Heart right ventricle (tissue), 16 donors: ENCODE data around the gene CCDC183. TPM values are rescaled to one million over a fixed set of nuclear protein-coding genes. Genes with fewer than 3 reads are reported as not detected.

Experiments used
- ATAC-seq, 8 donors: fragments of 200-7000 bp; cut with Tn5 transposase; one replicate each; pipeline ENCODE4 v1.9.1; 2020; ENCODE audit warnings: mild to moderate bottlenecking in 8 of 8, moderate library complexity in 8 of 8, moderate number of reproducible peaks in 1 of 8
- DNase-seq, 2 donors: peaks; one replicate each; pipeline ENCODE4 v3.0.0-alpha.2; 2020
- H3K27ac ChIP-seq, 10 donors: fragments of 200-600 bp; sonication (generic) in 2 of 10; one replicate each; pipeline versions ENCODE4 v1.5.0 to v1.8.0; 2020 to 2022; ENCODE audit warnings: mild to moderate bottlenecking in 3 of 10
- H3K27me3 ChIP-seq, 7 donors: fragments of 200-600 bp; one replicate each; pipeline ENCODE4 v1.8.0; 2021 to 2022; ENCODE audit warnings: mild to moderate bottlenecking in 2 of 7
- H3K36me3 ChIP-seq, 9 donors: fragments of 200-600 bp; sonication (generic) in 1 of 9; one replicate each; pipeline versions ENCODE4 v1.5.0 to v1.8.0; 2020 to 2022; ENCODE audit warnings: mild to moderate bottlenecking in 2 of 9
- H3K4me1 ChIP-seq, 9 donors: fragments of 200-600 bp; sonication (generic) in 1 of 9; one replicate each; pipeline versions ENCODE4 v1.5.0 to v1.8.0; 2020 to 2022; ENCODE audit warnings: mild to moderate bottlenecking in 4 of 9
- H3K4me3 ChIP-seq, 10 donors: fragments of 200-600 bp; sonication (generic) in 2 of 10; one replicate each; pipeline versions ENCODE4 v1.5.0 to v1.8.0; 2020 to 2022; ENCODE audit warnings: mild to moderate bottlenecking in 7 of 10, moderate library complexity in 2 of 10
- H3K9me3 ChIP-seq, 11 donors: fragments of 200-600 bp in 10 of 11; sonication (generic) in 2 of 11; one replicate each; pipeline versions ENCODE4 v1.5.0 to v1.8.0; 2013 to 2022; ENCODE audit warnings: mild to moderate bottlenecking in 2 of 11, control low read depth in 1 of 11, moderate library complexity in 1 of 11
- WGBS, 2 donors: extraction: QIAGEN DNeasy Blood & Tissue Kit; methylation state at CpG; one replicate each; pipeline ENCODE4 v1.1.7; 2013; ENCODE audit warnings: inconsistent platforms in 1 of 2; 5-methylcytosine and 5-hydroxymethylcytosine counted together
- intact Hi-C, 10 donors: fragments of 100-400 bp; cut with DNase I; formaldehyde crosslinking; loops; one replicate each; pipeline versions ENCODE4 v1.11.1 to v1.14.2; 2022
- microRNA-seq, 2 donors: library from miRNA; unstranded; fragments of <30 nt; microRNA quantifications; one replicate each; pipeline ENCODE4 v1.2.0, GENCODE V29; 2021
- polyA plus RNA-seq, 2 donors: library from polyadenylated mRNA; stranded (reverse); fragments of 200-250 nt; gene quantifications; one replicate each; pipeline ENCODE4 v1.2.3, GENCODE V29; 2013
- total RNA-seq, 10 donors: library from RNA; stranded (reverse); fragmentation: NEBNext Ultra II Directional in 3 of 10; extraction: Animal tissue kit (Norgen Biotek cat#: 25700) in 3 of 10; gene quantifications; one replicate each; pipeline versions ENCODE4 v1.2.1 to v1.2.4, GENCODE V29; 2021 to 2023
- TF ChIP-seq, protein P1 (sequence below), 9 donors: fragments of 200-600 bp; sonication (generic) in 2 of 9; IDR thresholded peaks; one replicate each; pipeline versions ENCODE4 v1.5.0 to v1.8.0; 2021 to 2022; ENCODE audit warnings: antibody characterized with exemption in 9 of 9, mild to moderate bottlenecking in 5 of 9, moderate library complexity in 1 of 9
- donor health status: Arrhythmogenic right ventricular cardiomyopathy.
- donor health status: ischemic (EF 13 %, LVEDD 7.1; RV severe dilation, severe dysfunction).
- donor health status: healthy with polysubstance abuse.
- donor health status: DM: no; HTN: yes; CAD: no.
- donor health status: DM: no; HTN: no; CAD: no.
- donor health status: ischemic (EF 25% LVEDD 6.9; RV normal size, moderate dysfunction).
- donor health status: ischemic (EF 25% LVEDD 5.7; RV mildly dilated, moderate dysfunction).
- donor health status: healthy.
- donor health status: DM: yes; HTN: yes; CAD: no.
- donor health status: Ischemic cardiomyopathy.
- donor health status: ischemic (EF 35%, LVEDD 5.7; RV mildly dilated, moderate dysfunction).
- donor health status: nonischemic (EF 11% LVEDD 7.7; RV severe dilation, severe dysfunction).
- donor health status: DM: yes; HTN: yes; CAD: no.
- donor health status: PGD.
- donor health status: ischemic (EF 29% LVEDD 5.4; RV normal size, mild dysfunction).
- donor health status: nonischemic (EF 23%, LVEDD 6.1; RV moderate dilation, normal function).

CCDC183 gene
- total and polyA plus RNA-seq, 12 donors, result 0.49 to 9.2 (median 1.1) TPM

DNA sequence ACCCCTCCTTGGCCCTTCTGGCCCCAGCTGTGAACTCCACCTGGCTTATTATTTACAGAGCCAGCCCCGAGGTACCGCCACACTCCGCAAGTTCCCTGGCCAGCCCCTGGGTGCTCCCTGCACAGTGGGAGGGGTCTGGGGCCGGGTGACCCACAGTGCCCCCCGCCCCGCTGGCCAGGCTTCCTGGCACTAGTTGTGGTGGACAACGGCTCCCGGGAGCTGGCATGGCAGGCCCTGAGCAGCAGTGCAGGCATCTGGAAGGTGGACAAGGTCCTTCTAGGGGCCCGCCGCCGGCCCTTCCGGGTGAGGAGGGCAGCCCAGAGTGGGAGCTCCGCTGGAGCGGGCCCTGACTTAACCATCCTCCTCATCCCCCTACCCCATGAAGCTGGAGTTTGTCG, 59.9 kb downstream of the CCDC183 start:
- H3K27ac ChIP-seq, result no peak overlapping the region
- H3K27me3 ChIP-seq, result no peaks in the 10 kb centered on the region
- peak in 1 of 2 donors; percentile 10 for DNase-seq
- H3K4me1 ChIP-seq, result peaks cover under 1 to 31% (median 24%) of the 10 kb centered on the region in 9 donors
- no peaks in the 10 kb centered on the region for H3K9me3 ChIP-seq
- no peak for ATAC-seq
- TF ChIP-seq, protein P1, sequence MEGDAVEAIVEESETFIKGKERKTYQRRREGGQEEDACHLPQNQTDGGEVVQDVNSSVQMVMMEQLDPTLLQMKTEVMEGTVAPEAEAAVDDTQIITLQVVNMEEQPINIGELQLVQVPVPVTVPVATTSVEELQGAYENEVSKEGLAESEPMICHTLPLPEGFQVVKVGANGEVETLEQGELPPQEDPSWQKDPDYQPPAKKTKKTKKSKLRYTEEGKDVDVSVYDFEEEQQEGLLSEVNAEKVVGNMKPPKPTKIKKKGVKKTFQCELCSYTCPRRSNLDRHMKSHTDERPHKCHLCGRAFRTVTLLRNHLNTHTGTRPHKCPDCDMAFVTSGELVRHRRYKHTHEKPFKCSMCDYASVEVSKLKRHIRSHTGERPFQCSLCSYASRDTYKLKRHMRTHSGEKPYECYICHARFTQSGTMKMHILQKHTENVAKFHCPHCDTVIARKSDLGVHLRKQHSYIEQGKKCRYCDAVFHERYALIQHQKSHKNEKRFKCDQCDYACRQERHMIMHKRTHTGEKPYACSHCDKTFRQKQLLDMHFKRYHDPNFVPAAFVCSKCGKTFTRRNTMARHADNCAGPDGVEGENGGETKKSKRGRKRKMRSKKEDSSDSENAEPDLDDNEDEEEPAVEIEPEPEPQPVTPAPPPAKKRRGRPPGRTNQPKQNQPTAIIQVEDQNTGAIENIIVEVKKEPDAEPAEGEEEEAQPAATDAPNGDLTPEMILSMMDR (IDR thresholded peaks at IDR 0.05), result no peak
- peaks cover 0 to 31% (median 4%) of the 10 kb centered on the region in 9 donors for H3K36me3 ChIP-seq
- 76 to 79% methylated on average over 15 of the region's 15 CpGs for WGBS, 2 donors
- no peak overlapping the region for H3K4me3 ChIP-seq
- intact Hi-C loops, result no loop called here

DNA sequence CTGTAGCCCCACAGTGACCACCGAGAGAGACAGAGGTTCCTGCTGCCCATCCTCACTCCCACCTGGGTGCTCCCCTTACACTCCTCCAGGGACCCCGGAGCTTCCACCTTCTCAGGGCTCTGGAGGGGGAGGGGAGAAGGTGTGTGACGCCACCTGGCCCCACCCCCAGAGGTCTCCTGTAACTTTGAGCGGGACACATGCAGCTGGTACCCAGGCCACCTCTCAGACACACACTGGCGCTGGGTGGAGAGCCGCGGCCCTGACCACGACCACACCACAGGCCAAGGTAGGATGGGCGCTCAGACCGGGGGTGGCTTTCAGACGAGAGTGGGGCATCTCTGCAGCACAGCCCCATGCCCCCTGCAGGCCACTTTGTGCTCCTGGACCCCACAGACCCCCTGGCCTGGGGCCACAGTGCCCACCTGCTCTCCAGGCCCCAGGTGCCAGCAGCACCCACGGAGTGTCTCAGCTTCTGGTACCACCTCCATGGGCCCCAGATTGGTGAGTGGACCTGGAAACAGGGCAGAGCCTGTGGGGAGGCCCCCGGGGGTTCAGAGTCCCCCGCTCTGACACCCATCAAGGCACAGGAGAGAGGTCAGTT, 60.5 kb downstream of the CCDC183 start:
- Histone ChIP-seq H3K9me3 (no peaks in the 10 kb centered on the region), H3K4me3 (no peak overlapping the region), H3K4me1 (peaks cover 0 to 26% (median 19%) of the 10 kb centered on the region in 9 donors), H3K27ac (no peak overlapping the region), H3K36me3 (peaks cover 0 to 31% (median 8%) of the 10 kb centered on the region in 9 donors), H3K27me3 (no peaks in the 10 kb centered on the region)
- WGBS, 2 donors, result 89 to 92% methylated on average over 13 to 14 of the region's 14 CpGs
- intact Hi-C loops, result no loop called here
- ATAC-seq (no peak), DNase-seq (peak in 1 of 2 donors; percentile 12)
- TF ChIP-seq, protein P1 (IDR thresholded peaks at IDR 0.05), result no peak

DNA sequence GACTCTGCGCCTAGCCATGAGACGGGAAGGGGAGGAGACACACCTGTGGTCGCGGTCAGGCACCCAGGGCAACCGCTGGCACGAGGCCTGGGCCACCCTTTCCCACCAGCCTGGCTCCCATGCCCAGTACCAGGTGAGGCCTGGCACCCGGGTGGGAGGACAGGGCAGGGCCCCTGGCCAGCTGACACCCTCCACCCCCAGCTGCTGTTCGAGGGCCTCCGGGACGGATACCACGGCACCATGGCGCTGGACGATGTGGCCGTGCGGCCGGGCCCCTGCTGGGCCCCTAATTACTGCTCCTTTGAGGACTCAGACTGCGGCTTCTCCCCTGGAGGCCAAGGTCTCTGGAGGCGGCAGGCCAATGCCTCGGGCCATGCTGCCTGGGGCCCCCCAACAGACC, 61.0 kb downstream of the CCDC183 start:
- no peak for ATAC-seq
- intact Hi-C loops, result no loop called here
- no peak overlapping the region for H3K4me3 ChIP-seq
- no peak overlapping the region for H3K27ac ChIP-seq
- 87 to 92% methylated on average over 19 of the region's 19 CpGs for WGBS, 2 donors
- peaks cover 0 to 33% (median 13%) of the 10 kb centered on the region in 9 donors for H3K36me3 ChIP-seq
- peaks cover 0 to 21% (median 15%) of the 10 kb centered on the region in 9 donors for H3K4me1 ChIP-seq
- no peaks in the 10 kb centered on the region for H3K9me3 ChIP-seq
- no peaks in the 10 kb centered on the region for H3K27me3 ChIP-seq
- peak in 1 of 2 donors; percentile 11 for DNase-seq
- TF ChIP-seq, protein P1 (IDR thresholded peaks at IDR 0.05), result no peak

Small RNA genes within 50 kb of the gene (microRNA-seq; reads per million reads assigned to microRNA genes)
- gene MIR4292, result 0 reads per million in 2 donors
- gene MIR6722, result 0 reads per million in 2 donors

Other genes with a start within 250 kb of the CCDC183 start
- 100 to 1,000 TPM in 5 of 10 donors, 10 to 100 TPM in 5; 68.6 to 115 (median 99.6) TPM for gene EGFL7, start 133.4 kb upstream of the CCDC183 start, total RNA-seq
- gene EGFL7, start 133.4 kb upstream of the CCDC183 start, polyA plus RNA-seq, result 100 to 1,000 TPM; 160 to 377 TPM
- gene AGPAT2, start 108.9 kb upstream of the CCDC183 start, total RNA-seq, result 10 to 100 TPM; 48.1 to 83.3 (median 58.4) TPM
- 100 to 1,000 TPM in 1 of 2 donors, 10 to 100 TPM in 1; 97.2 to 195 TPM for gene AGPAT2, start 108.9 kb upstream of the CCDC183 start, polyA plus RNA-seq
- 10 to 100 TPM; 15.7 to 26.1 (median 17.9) TPM for gene DIPK1B, start 83.8 kb upstream of the CCDC183 start, total RNA-seq
- 10 to 100 TPM; 24.8 to 37.9 TPM for gene DIPK1B, start 83.8 kb upstream of the CCDC183 start, polyA plus RNA-seq
- gene LCN10, start 53.4 kb upstream of the CCDC183 start, total RNA-seq, result 10 to 100 TPM in 3 of 10 donors, 1 to 10 TPM in 4, under 1 TPM in 3; 0.44 to 28.7 (median 1.7) TPM
- gene LCN10, start 53.4 kb upstream of the CCDC183 start, polyA plus RNA-seq, result 100 to 1,000 TPM in 1 of 2 donors, 10 to 100 TPM in 1; 34.0 to 144 TPM
- gene LCN6, start 47.8 kb upstream of the CCDC183 start, total RNA-seq, result 10 to 100 TPM in 3 of 10 donors, 1 to 10 TPM in 7; 1.5 to 76.8 (median 3.5) TPM
- 100 to 1,000 TPM in 1 of 2 donors, 10 to 100 TPM in 1; 95.6 to 261 TPM for gene LCN6, start 47.8 kb upstream of the CCDC183 start, polyA plus RNA-seq
- not detected for gene LCN8, start 38.1 kb upstream of the CCDC183 start, total RNA-seq
- not detected for gene LCN8, start 38.1 kb upstream of the CCDC183 start, polyA plus RNA-seq
- gene LCN15, start 31.8 kb upstream of the CCDC183 start, total RNA-seq, result 10 to 100 TPM in 1 of 10 donors, 1 to 10 TPM in 1, under 1 TPM in 1, not detected in 7; 0.85 to 20.1 (median 1.3) TPM
- gene LCN15, start 31.8 kb upstream of the CCDC183 start, polyA plus RNA-seq, result 1 to 10 TPM; 1.0 to 6.1 TPM
- gene TMEM141, start 5.0 kb upstream of the CCDC183 start, total RNA-seq, result 10 to 100 TPM; 48.1 to 83.4 (median 61.8) TPM
- gene TMEM141, start 5.0 kb upstream of the CCDC183 start, polyA plus RNA-seq, result 100 to 1,000 TPM in 1 of 2 donors, 10 to 100 TPM in 1; 95.6 to 107 TPM
- gene RABL6, start 11.6 kb downstream of the CCDC183 start, total RNA-seq, result 10 to 100 TPM; 61.6 to 91.2 (median 66.6) TPM
- gene RABL6, start 11.6 kb downstream of the CCDC183 start, polyA plus RNA-seq, result 10 to 100 TPM; 60.5 to 97.4 TPM
- gene AJM1, start 46.1 kb downstream of the CCDC183 start, total RNA-seq, result 1 to 10 TPM; 3.6 to 8.3 (median 5.9) TPM
- 1 to 10 TPM; 3.4 to 7.6 TPM for gene AJM1, start 46.1 kb downstream of the CCDC183 start, polyA plus RNA-seq
- gene PHPT1, start 53.1 kb downstream of the CCDC183 start, total RNA-seq, result 100 to 1,000 TPM; 310 to 376 (median 327) TPM
- 100 to 1,000 TPM; 354 to 650 TPM for gene PHPT1, start 53.1 kb downstream of the CCDC183 start, polyA plus RNA-seq
- gene MAMDC4, start 56.0 kb downstream of the CCDC183 start, total RNA-seq, result 10 to 100 TPM in 2 of 10 donors, 1 to 10 TPM in 8; 4.1 to 11.3 (median 8.3) TPM
- gene MAMDC4, start 56.0 kb downstream of the CCDC183 start, polyA plus RNA-seq, result 10 to 100 TPM in 1 of 2 donors, 1 to 10 TPM in 1; 8.0 to 45.4 TPM
- 100 to 1,000 TPM; 289 to 375 (median 329) TPM for gene EDF1, start 70.0 kb downstream of the CCDC183 start, total RNA-seq
- gene EDF1, start 70.0 kb downstream of the CCDC183 start, polyA plus RNA-seq, result 1,000 to 10,000 TPM in 1 of 2 donors, 100 to 1,000 TPM in 1; 624 to 1,058 TPM
- gene TRAF2, start 90.2 kb downstream of the CCDC183 start, total RNA-seq, result 10 to 100 TPM in 5 of 10 donors, 1 to 10 TPM in 5; 5.4 to 14.8 (median 9.7) TPM
- 10 to 100 TPM; 10.1 to 17.0 TPM for gene TRAF2, start 90.2 kb downstream of the CCDC183 start, polyA plus RNA-seq
- gene FBXW5, start 148.4 kb downstream of the CCDC183 start, total RNA-seq, result 100 to 1,000 TPM; 118 to 169 (median 138) TPM
- 100 to 1,000 TPM; 177 to 215 TPM for gene FBXW5, start 148.4 kb downstream of the CCDC183 start, polyA plus RNA-seq
- gene C8G, start 148.9 kb downstream of the CCDC183 start, total RNA-seq, result 10 to 100 TPM in 1 of 10 donors, 1 to 10 TPM in 9; 1.2 to 10.0 (median 2.4) TPM
- 1 to 10 TPM; 2.0 to 2.1 TPM for gene C8G, start 148.9 kb downstream of the CCDC183 start, polyA plus RNA-seq
- gene LCN12, start 155.9 kb downstream of the CCDC183 start, total RNA-seq, result 10 to 100 TPM in 4 of 10 donors, 1 to 10 TPM in 6; 4.1 to 17.9 (median 6.8) TPM
- 1 to 10 TPM in 1 of 2 donors, under 1 TPM in 1; 0.74 to 8.3 TPM for gene LCN12, start 155.9 kb downstream of the CCDC183 start, polyA plus RNA-seq
- gene PTGDS, start 181.2 kb downstream of the CCDC183 start, total RNA-seq, result 1,000 to 10,000 TPM; 1,129 to 5,119 (median 4,014) TPM
- gene PTGDS, start 181.2 kb downstream of the CCDC183 start, polyA plus RNA-seq, result 1,000 to 10,000 TPM; 2,970 to 3,711 TPM
- 10 to 100 TPM in 2 of 10 donors, 1 to 10 TPM in 8; 1.4 to 10.9 (median 6.4) TPM for gene LCNL1, start 186.7 kb downstream of the CCDC183 start, total RNA-seq
- 10 to 100 TPM in 1 of 2 donors, under 1 TPM in 1; 0.10 to 10.3 TPM for gene LCNL1, start 186.7 kb downstream of the CCDC183 start, polyA plus RNA-seq
- 10 to 100 TPM; 12.7 to 29.5 (median 16.1) TPM for gene PAXX, start 196.1 kb downstream of the CCDC183 start, total RNA-seq
- 100 to 1,000 TPM in 1 of 2 donors, 10 to 100 TPM in 1; 51.7 to 131 TPM for gene PAXX, start 196.1 kb downstream of the CCDC183 start, polyA plus RNA-seq
- gene CLIC3, start 200.2 kb downstream of the CCDC183 start, total RNA-seq, result 10 to 100 TPM in 1 of 10 donors, 1 to 10 TPM in 8, under 1 TPM in 1; 0.46 to 11.5 (median 3.0) TPM
- 10 to 100 TPM in 1 of 2 donors, 1 to 10 TPM in 1; 9.5 to 21.4 TPM for gene CLIC3, start 200.2 kb downstream of the CCDC183 start, polyA plus RNA-seq
- 10 to 100 TPM; 23.6 to 42.6 (median 28.1) TPM for gene ABCA2, start 231.9 kb downstream of the CCDC183 start, total RNA-seq
- gene ABCA2, start 231.9 kb downstream of the CCDC183 start, polyA plus RNA-seq, result 10 to 100 TPM; 16.0 to 46.7 TPM
- gene FUT7, start 235.8 kb downstream of the CCDC183 start, total RNA-seq, result under 1 TPM in 5 of 10 donors, not detected in 5; 0.13 to 0.30 (median 0.15) TPM
- under 1 TPM; 0.07 to 0.15 TPM for gene FUT7, start 235.8 kb downstream of the CCDC183 start, polyA plus RNA-seq
- gene NPDC1, start 249.8 kb downstream of the CCDC183 start, total RNA-seq, result 10 to 100 TPM; 29.1 to 74.3 (median 52.6) TPM
- gene NPDC1, start 249.8 kb downstream of the CCDC183 start, polyA plus RNA-seq, result 100 to 1,000 TPM in 1 of 2 donors, 10 to 100 TPM in 1; 74.2 to 153 TPM